ENCODE results near the gene BICDL1. TPM values are rescaled to one million over a fixed set of nuclear protein-coding genes. Genes with fewer than 3 reads are reported as not detected.

The BICDL1 gene
- total and polyA plus RNA-seq, 2 of the 4 experiments (the other 2 are of a cell fraction): not detected

- Histone ChIP-seq H3K9me3 (ENCODE audit: control insufficient read depth, insufficient read depth, low read length) (no peaks in the 10 kb centered on the region), H3K79me1 (ENCODE audit: low read depth in 1 of 2, low read length in 2 of 2) (peaks cover 19 to 54% of the 10 kb centered on the region in 2 experiments), H3K56ac (ENCODE audit: extremely low read depth, insufficient read depth, low read length) (no peak overlapping the region), H3K4me1 (ENCODE audit: control insufficient read depth, insufficient read depth, low read length) (peaks cover 11% of the 10 kb centered on the region), H2BK15ac (ENCODE audit: low read depth, low read length) (no peak overlapping the region), H3K27me3 (ENCODE audit: control insufficient read depth, insufficient read depth, low read length) (no peaks in the 10 kb centered on the region), H3K4me2 (ENCODE audit: low read depth, low read length) (peak overlapping the region; percentile 9; the same call in 1 of the 2 replicates), H3K9ac (ENCODE audit: low read depth, low read length) (no peak overlapping the region), H3K18ac (ENCODE audit: low read depth, low read length) (peak overlapping the region; percentile 19; the same call in 1 of the 2 replicates), H2AK9ac (replicated peaks; ENCODE audit: low read depth, low read length, poor library complexity) (no peak overlapping the region), H3K27ac (ENCODE audit: insufficient read depth, low read length) (peak overlapping the region; percentile 30; the same call in 1 of the 2 replicates), H2AK5ac (ENCODE audit: low read depth, low read length) (peak overlapping the region; percentile 36; the same call in 1 of the 2 replicates), H3K14ac (replicated peaks; ENCODE audit: low read depth, low read length) (no peak overlapping the region), H3K4ac (ENCODE audit: low read depth, low read length) (peak overlapping the region; percentile 73; the same call in 1 of the 2 replicates), H3K23ac (ENCODE audit: low read depth, low read length) (peak overlapping the region; percentile 53; the same call in 1 of the 2 replicates), H3K36me3 (ENCODE audit: control insufficient read depth, insufficient read depth, low read length) (peaks cover 80% of the 10 kb centered on the region), H3K9me1 (ENCODE audit: insufficient read depth, low read length) (peaks cover 28% of the 10 kb centered on the region), H2BK5ac (ENCODE audit: low read depth, low read length, poor library complexity, severe bottlenecking) (peak overlapping the region; percentile 70), H4K5ac (ENCODE audit: low read depth, low read length) (no peak overlapping the region; the same call in 1 of the 2 replicates), H2BK20ac (ENCODE audit: low read depth, low read length) (peak overlapping the region; percentile 64), H4K8ac (ENCODE audit: low read depth in 2 of 2, low read length in 2 of 2) (peak overlapping the region in 1 of 2 experiments; percentile 42; a peak in 1 of 4 replicates), H2AFZ (replicated peaks; ENCODE audit: low read length, poor library complexity) (no peak overlapping the region), H4K20me1 (ENCODE audit: insufficient read depth, low read length) (peaks cover 19% of the 10 kb centered on the region), H3K4me3 (ENCODE audit: insufficient read depth, low read depth, low read length) (no peak overlapping the region), H4K91ac (ENCODE audit: insufficient read depth, low read depth, low read length) (peak overlapping the region; percentile 66; the same call in 1 of the 2 replicates), H2BK120ac (ENCODE audit: low read depth, low read length) (peak overlapping the region; percentile 62; the same call in 1 of the 2 replicates)
- dilution Hi-C loops (cut with HindIII; ENCODE audit: low sequenced_read_pairs, unreplicated experiment): no loop called here
- ATAC-seq (ENCODE audit: low read depth) (peak; percentile 83), DNase-seq (peak; percentile 68)
- POLR2A ChIA-PET (ENCODE audit: unreplicated experiment): no interaction called here
- BruUV-seq (replicated peaks): no TSS peak
- TF ChIP-seq NFE2L2 (IDR thresholded peaks at IDR 0.05; ENCODE audit: low read depth, low read length): no peak
- TF ChIP-seq SMC3 (IDR thresholded peaks at IDR 0.05; ENCODE audit: low read depth, low read length): no peak
- TF ChIP-seq RAD21 (IDR thresholded peaks at IDR 0.05; ENCODE audit: low read length): no peak
- TF ChIP-seq CHD1 (IDR thresholded peaks at IDR 0.05; ENCODE audit: low read depth, low read length): no peak
- TF ChIP-seq RFX5 (IDR thresholded peaks at IDR 0.05; ENCODE audit: low read depth, low read length): no peak
- no peak for TF ChIP-seq RCOR1 (IDR thresholded peaks at IDR 0.05; ENCODE audit: insufficient replicate concordance, low read length)
- no peak for TF ChIP-seq USF2 (IDR thresholded peaks at IDR 0.05; ENCODE audit: low read depth, low read length)
- no peak for TF ChIP-seq FOS (IDR thresholded peaks at IDR 0.05; ENCODE audit: low read depth, low read length)
- no peak for TF ChIP-seq CEBPB (IDR thresholded peaks at IDR 0.05; ENCODE audit: low read depth, low read length)
- no peak for TF ChIP-seq BHLHE40 (IDR thresholded peaks at IDR 0.05; ENCODE audit: low read depth, low read length)
- TF ChIP-seq MXI1 (IDR thresholded peaks at IDR 0.05; ENCODE audit: borderline replicate concordance, low read depth, low read length): no peak
- TF ChIP-seq MAZ (IDR thresholded peaks at IDR 0.05; ENCODE audit: borderline replicate concordance, low read depth, low read length): no peak
- TF ChIP-seq CTCF (conservative IDR thresholded peaks at IDR 0.05; ENCODE audit: low read depth, low read length): no peak
- no peak for TF ChIP-seq MAFK (IDR thresholded peaks at IDR 0.05; ENCODE audit: low read depth, low read length)
- no peak for TF ChIP-seq ELK1 (IDR thresholded peaks at IDR 0.05; ENCODE audit: borderline replicate concordance, low read depth, low read length)
- CTCF ChIA-PET: no interaction called here
- intact Hi-C loops (cut with micrococcal nuclease): loop anchor here (5.0 kb wide), 1 partner anchor 37 kb away; no protein-coding TSS in a partner anchor
- WGBS, 2 experiments (ENCODE audit: extremely low coverage in 2 of 2, insufficient read length in 1 of 2): 56% methylated on average over 2 of the region's 5 CpGs; no CpG with 5 or more reads in 1 of the 2 experiments
- in situ Hi-C loops (cut with MboI; ENCODE audit: low sequenced_read_pairs): loop anchor here (5.0 kb wide), 1 partner anchor 42 kb away; no protein-coding TSS in a partner anchor
These were observed 150.9 kb downstream of the BICDL1 start for GRCh38 chr12:120139958-120140357.

Measured in IMR-90 (cell line).